H9 (cell line): ENCODE results near the gene ATF6. TPM values are rescaled to one million over a fixed set of nuclear protein-coding genes. Genes with fewer than 3 reads are reported as not detected.

Experiments used
- DNase-seq: peaks from one replicate; pipeline ENCODE4 v3.0.0-alpha.2; 2017
- H2AFZ ChIP-seq: one replicate; pipeline ENCODE4 v1.6.1; 2013; ENCODE audit warnings: mild to moderate bottlenecking, low read length, control low read depth, moderate library complexity
- H2AK5ac ChIP-seq: 2 replicates; pipeline ENCODE4 v1.6.1; 2013; ENCODE audit warnings: low read length, control low read depth, mixed read lengths; ENCODE audit not compliant: insufficient read length
- H2BK120ac ChIP-seq: one replicate; pipeline ENCODE4 v1.6.1; 2013; ENCODE audit warnings: low read depth, mild to moderate bottlenecking, low read length, control low read depth, inconsistent platforms; ENCODE audit not compliant: poor library complexity, severe bottlenecking
- H2BK12ac ChIP-seq: 2 replicates; pipeline ENCODE4 v1.6.1; 2013; ENCODE audit warnings: low read length, control low read depth, mixed read lengths, low read depth; ENCODE audit not compliant: insufficient read length
- H2BK15ac ChIP-seq: 2 replicates; pipeline ENCODE4 v1.6.1; 2013; ENCODE audit warnings: low read depth, low read length, control low read depth
- H2BK20ac ChIP-seq: one replicate; pipeline ENCODE4 v1.6.1; 2013; ENCODE audit warnings: low read depth, mild to moderate bottlenecking, low read length, control low read depth, inconsistent platforms; ENCODE audit not compliant: poor library complexity, severe bottlenecking
- H2BK5ac ChIP-seq: 2 replicates; pipeline ENCODE4 v1.6.1; 2013; ENCODE audit warnings: low read length, control low read depth, mixed read lengths; ENCODE audit not compliant: insufficient read length
- H3K14ac ChIP-seq: 2 replicates; pipeline ENCODE4 v1.6.1; 2013; ENCODE audit warnings: low read length, control low read depth; ENCODE audit not compliant: insufficient read depth
- H3K18ac ChIP-seq: 2 replicates; pipeline ENCODE4 v1.6.1; 2013; ENCODE audit warnings: low read depth, mild to moderate bottlenecking, mixed read lengths, low read length, control low read depth; ENCODE audit not compliant: insufficient read length
- H3K23ac ChIP-seq: 2 replicates; pipeline ENCODE4 v1.6.1; 2013; ENCODE audit warnings: low read length, control low read depth, mixed read lengths, low read depth; ENCODE audit not compliant: insufficient read length
- H3K23me2 ChIP-seq: 2 replicates; pipeline ENCODE4 v1.6.1; 2013; ENCODE audit warnings: low read depth, mild to moderate bottlenecking, mixed read lengths, low read length, control low read depth; ENCODE audit not compliant: insufficient read length, poor library complexity, severe bottlenecking
- H3K27ac ChIP-seq: 2 replicates; pipeline ENCODE4 v1.5.1; 2013; ENCODE audit warnings: low read length, control low read depth, mixed read lengths, low read depth; ENCODE audit not compliant: insufficient read length
- H3K27me3 ChIP-seq: 2 replicates; pipeline ENCODE4 v1.6.1; 2013; ENCODE audit warnings: low read length, control low read depth, inconsistent platforms; ENCODE audit not compliant: insufficient read depth
- H3K4ac ChIP-seq: 2 replicates; pipeline ENCODE4 v1.6.1; 2013; ENCODE audit warnings: low read depth, mild to moderate bottlenecking, control low read depth, inconsistent platforms, low read length, moderate library complexity
- H3K4me1 ChIP-seq: 2 replicates; pipeline ENCODE4 v1.6.1; 2013; ENCODE audit warnings: low read length, control low read depth, inconsistent platforms; ENCODE audit not compliant: insufficient read depth
- H3K4me2 ChIP-seq: 2 replicates; pipeline ENCODE4 v1.6.1; 2013; ENCODE audit warnings: low read length, control low read depth, mixed read lengths; ENCODE audit not compliant: insufficient read length, insufficient read depth
- H3K56ac ChIP-seq: 2 replicates; pipeline ENCODE4 v1.6.1; 2013; ENCODE audit warnings: low read depth, mild to moderate bottlenecking, mixed read lengths, low read length, control low read depth; ENCODE audit not compliant: insufficient read length
- H3K79me1 ChIP-seq: 2 replicates; pipeline ENCODE4 v1.6.1; 2013; ENCODE audit warnings: low read depth, mild to moderate bottlenecking, moderate library complexity, low read length, control low read depth, inconsistent platforms; ENCODE audit not compliant: insufficient read depth, poor library complexity, severe bottlenecking
- H3K79me2 ChIP-seq: 2 replicates; pipeline ENCODE4 v1.6.1; 2013; ENCODE audit warnings: low read length, control low read depth, inconsistent platforms; ENCODE audit not compliant: insufficient read depth
- H3K9ac ChIP-seq: 2 replicates; pipeline ENCODE4 v1.6.1; 2013; ENCODE audit warnings: low read length, control low read depth, mixed read lengths; ENCODE audit not compliant: insufficient read length; ENCODE audit errors: extremely low read depth
- H3K9me3 ChIP-seq: one replicate; pipeline ENCODE4 v1.6.1; 2013; ENCODE audit warnings: low read depth, low read length, inconsistent platforms; ENCODE audit not compliant: control insufficient read depth
- H3T11ph ChIP-seq: one replicate; pipeline ENCODE4 v1.6.1; 2013; ENCODE audit warnings: mild to moderate bottlenecking, low read length, control low read depth, inconsistent platforms
- H4K20me1 ChIP-seq: one replicate; pipeline ENCODE4 v1.6.1; 2013; ENCODE audit not compliant: control insufficient read depth, insufficient read length, insufficient read depth
- H4K5ac ChIP-seq: 2 replicates; pipeline ENCODE4 v1.6.1; 2013; ENCODE audit warnings: low read depth, mild to moderate bottlenecking, mixed read lengths, low read length, control low read depth; ENCODE audit not compliant: insufficient read length
- H4K8ac ChIP-seq: replicated peaks from 2 replicates; pipeline ENCODE4 v1.6.1; 2013; ENCODE audit warnings: low read length, control low read depth, mixed read lengths, low read depth; ENCODE audit not compliant: insufficient read length
- H4K91ac ChIP-seq: 2 replicates; pipeline ENCODE4 v1.6.1; 2013; ENCODE audit warnings: low read depth, mild to moderate bottlenecking, moderate library complexity, mixed read lengths, low read length, control low read depth; ENCODE audit not compliant: insufficient read length
- H3K27ac Mint-ChIP-seq, 3 experiments: 2 replicates in 2 of 3; 3 replicates in 1 of 3; pipeline ENCODE4 v1.8.0; 2020 to 2021; ENCODE audit warnings: mixed read lengths in 3 of 3, mild to moderate bottlenecking in 1 of 3, moderate library complexity in 1 of 3
- H3K27me3 Mint-ChIP-seq: 2 replicates; pipeline ENCODE4 v1.8.0; 2021; ENCODE audit warnings: low read depth, mild to moderate bottlenecking, moderate library complexity, mixed read lengths
- H3K36me3 Mint-ChIP-seq, 3 experiments: 2 replicates in 2 of 3; 3 replicates in 1 of 3; pipeline ENCODE4 v1.8.0; 2020 to 2021; ENCODE audit warnings: low read depth in 3 of 3, mixed read lengths in 3 of 3; ENCODE audit not compliant: insufficient read depth in 1 of 3
- H3K4me1 Mint-ChIP-seq, 2 experiments: 2 replicates each; pipeline ENCODE4 v1.8.0; 2020; ENCODE audit warnings: mixed read lengths in 2 of 2
- H3K4me3 Mint-ChIP-seq, 2 experiments: 2 replicates in 1 of 2; 3 replicates in 1 of 2; pipeline ENCODE4 v1.8.0; 2020 to 2021; ENCODE audit warnings: mild to moderate bottlenecking in 2 of 2, mixed read lengths in 2 of 2, moderate library complexity in 1 of 2
- H3K9me3 Mint-ChIP-seq, 2 experiments: 2 replicates in 1 of 2; 3 replicates in 1 of 2; pipeline ENCODE4 v1.8.0; 2020; ENCODE audit warnings: mild to moderate bottlenecking in 2 of 2, mixed read lengths in 2 of 2, moderate library complexity in 1 of 2
- CTCF ChIP-seq: fragments of 200-600 bp; sonication (generic); conservative IDR thresholded peaks from 3 replicates; pipeline ENCODE4 v1.8.0; 2021; ENCODE audit warnings: antibody characterized with exemption, mild to moderate bottlenecking
- WGBS: extraction: QIAGEN DNeasy Blood & Tissue Kit; methylation state at CpG from one replicate; pipeline ENCODE4 v1.1.7; 2013; ENCODE audit warnings: missing lambda C conversion rate, low lambda C conversion rate, mixed read lengths; ENCODE audit not compliant: insufficient read length; ENCODE audit errors: extremely low coverage; 5-methylcytosine and 5-hydroxymethylcytosine counted together
- total RNA-seq: library from RNA; stranded (reverse); gene quantifications from 2 replicates; pipeline ENCODE4 v1.2.1, GENCODE V29; 2021

The ATF6 gene
- total RNA-seq, 1 experiment from 2014 or later: 11.2 TPM

- Mint-ChIP-seq H3K4me3 (no peak overlapping the region), H3K27me3 (no peaks in the 10 kb centered on the region), H3K4me1 (peaks cover 4 to 9% of the 10 kb centered on the region in 2 experiments; a peak in 2 of 4 replicates), H3K27ac (no peak overlapping the region), H3K9me3 (no peaks in the 10 kb centered on the region), H3K36me3 (no peaks in the 10 kb centered on the region)
- Histone ChIP-seq H3K79me2 (no peaks in the 10 kb centered on the region), H3K18ac (no peak overlapping the region), H2BK120ac (no peak overlapping the region), H3K9ac (no peak overlapping the region), H2BK15ac (no peak overlapping the region), H4K8ac (no peak overlapping the region), H3K23ac (no peak overlapping the region), H4K5ac (no peak overlapping the region), H3T11ph (no peak overlapping the region), H3K9me3 (no peaks in the 10 kb centered on the region), H2BK12ac (no peak overlapping the region), H2AK5ac (no peak overlapping the region), H4K20me1 (no peaks in the 10 kb centered on the region), H2BK5ac (no peak overlapping the region), H3K4me2 (no peak overlapping the region), H3K4ac (no peak overlapping the region), H3K27ac (no peak overlapping the region), H3K56ac (no peak overlapping the region), H3K4me1 (no peaks in the 10 kb centered on the region), H4K91ac (no peak overlapping the region), H3K27me3 (no peaks in the 10 kb centered on the region), H3K23me2 (no peaks in the 10 kb centered on the region), H3K79me1 (no peaks in the 10 kb centered on the region), H2AFZ (no peak overlapping the region), H3K14ac (no peak overlapping the region), H2BK20ac (no peak overlapping the region)
- no CpG with 5 or more reads among the region's 1 CpG for WGBS
- no peak for DNase-seq
- TF ChIP-seq CTCF: no peak
These were observed 155.4 kb downstream of the ATF6 start for GRCh38 chr1:161921491-161921890.
